ENCODE measurements around the gene STARD8. TPM values are rescaled to one million over a fixed set of nuclear protein-coding genes. Genes with fewer than 3 reads are reported as not detected.

Gene STARD8
- polyA plus RNA-seq, 1 donor from 2014 or later: 0.09 TPM

DNA sequence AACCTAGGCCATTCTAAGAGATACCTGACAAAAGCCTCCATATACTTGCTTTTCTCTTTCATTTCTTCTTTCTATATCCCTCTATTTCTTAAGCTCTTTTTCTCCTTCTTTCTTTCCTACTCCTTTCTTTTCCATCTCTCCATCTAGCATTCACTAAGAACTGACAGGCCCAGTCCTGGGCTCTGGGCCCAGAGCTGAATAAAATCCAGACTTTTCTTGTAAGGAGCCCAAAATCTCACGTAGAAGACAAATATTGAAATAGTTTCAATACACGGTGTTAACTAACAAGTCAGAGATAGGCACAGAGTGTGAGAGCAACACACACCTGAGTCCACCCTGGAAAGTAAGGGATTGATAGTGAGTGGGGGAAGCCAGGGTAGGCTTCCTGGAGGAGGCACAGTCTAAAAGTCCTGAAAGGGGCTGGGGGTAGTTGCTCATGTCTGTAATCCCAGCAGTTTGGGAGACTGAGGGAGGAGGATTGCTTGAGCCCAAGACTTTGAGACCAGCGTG lies 108.2 kb downstream of the STARD8 start:
- Histone ChIP-seq H3K9ac (ENCODE audit: low read length) (no peak overlapping the region), H4K20me1 (ENCODE audit: insufficient read depth) (no peaks in the 10 kb centered on the region), H3K79me2 (replicated peaks; ENCODE audit: insufficient read depth, low read length) (no peaks in the 10 kb centered on the region), H3F3A (ENCODE audit: insufficient read depth, low read length, poor library complexity, severe bottlenecking) (no peaks in the 10 kb centered on the region), H3K27ac (ENCODE audit: low read length) (no peak overlapping the region), H3K36me3 (ENCODE audit: insufficient read depth, low read length) (no peaks in the 10 kb centered on the region), H3K9me2 (ENCODE audit: insufficient read depth, low read length) (no peaks in the 10 kb centered on the region), H3K27me3 (ENCODE audit: insufficient read depth, low read depth, low read length) (no peaks in the 10 kb centered on the region), H2AFZ (ENCODE audit: low read depth, low read length) (no peak overlapping the region), H3K4me3 (ENCODE audit: low read length) (no peak overlapping the region), H3K9me3 (ENCODE audit: low read length) (no peaks in the 10 kb centered on the region), H3K4me2 (ENCODE audit: low read length) (no peak overlapping the region)
- TF ChIP-seq TAF1 (IDR thresholded peaks at IDR 0.05; ENCODE audit: low read depth) (no peak), POLR2AphosphoS5 (IDR thresholded peaks at IDR 0.05) (no peak), EZH2 (IDR thresholded peaks at IDR 0.05; ENCODE audit: borderline replicate concordance, insufficient read depth, low read length, poor library complexity, severe bottlenecking) (no peak), RAD21 (conservative IDR thresholded peaks at IDR 0.05) (no peak), SMC3 (conservative IDR thresholded peaks at IDR 0.05; ENCODE audit: poor library complexity) (no peak), EP300 (conservative IDR thresholded peaks at IDR 0.05; ENCODE audit: poor library complexity, severe bottlenecking) (no peak)
- TF ChIP-seq, protein P1, sequence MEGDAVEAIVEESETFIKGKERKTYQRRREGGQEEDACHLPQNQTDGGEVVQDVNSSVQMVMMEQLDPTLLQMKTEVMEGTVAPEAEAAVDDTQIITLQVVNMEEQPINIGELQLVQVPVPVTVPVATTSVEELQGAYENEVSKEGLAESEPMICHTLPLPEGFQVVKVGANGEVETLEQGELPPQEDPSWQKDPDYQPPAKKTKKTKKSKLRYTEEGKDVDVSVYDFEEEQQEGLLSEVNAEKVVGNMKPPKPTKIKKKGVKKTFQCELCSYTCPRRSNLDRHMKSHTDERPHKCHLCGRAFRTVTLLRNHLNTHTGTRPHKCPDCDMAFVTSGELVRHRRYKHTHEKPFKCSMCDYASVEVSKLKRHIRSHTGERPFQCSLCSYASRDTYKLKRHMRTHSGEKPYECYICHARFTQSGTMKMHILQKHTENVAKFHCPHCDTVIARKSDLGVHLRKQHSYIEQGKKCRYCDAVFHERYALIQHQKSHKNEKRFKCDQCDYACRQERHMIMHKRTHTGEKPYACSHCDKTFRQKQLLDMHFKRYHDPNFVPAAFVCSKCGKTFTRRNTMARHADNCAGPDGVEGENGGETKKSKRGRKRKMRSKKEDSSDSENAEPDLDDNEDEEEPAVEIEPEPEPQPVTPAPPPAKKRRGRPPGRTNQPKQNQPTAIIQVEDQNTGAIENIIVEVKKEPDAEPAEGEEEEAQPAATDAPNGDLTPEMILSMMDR (IDR thresholded peaks at IDR 0.05; ENCODE audit: poor library complexity, severe bottlenecking): no peak
- TF ChIP-seq, protein P2, sequence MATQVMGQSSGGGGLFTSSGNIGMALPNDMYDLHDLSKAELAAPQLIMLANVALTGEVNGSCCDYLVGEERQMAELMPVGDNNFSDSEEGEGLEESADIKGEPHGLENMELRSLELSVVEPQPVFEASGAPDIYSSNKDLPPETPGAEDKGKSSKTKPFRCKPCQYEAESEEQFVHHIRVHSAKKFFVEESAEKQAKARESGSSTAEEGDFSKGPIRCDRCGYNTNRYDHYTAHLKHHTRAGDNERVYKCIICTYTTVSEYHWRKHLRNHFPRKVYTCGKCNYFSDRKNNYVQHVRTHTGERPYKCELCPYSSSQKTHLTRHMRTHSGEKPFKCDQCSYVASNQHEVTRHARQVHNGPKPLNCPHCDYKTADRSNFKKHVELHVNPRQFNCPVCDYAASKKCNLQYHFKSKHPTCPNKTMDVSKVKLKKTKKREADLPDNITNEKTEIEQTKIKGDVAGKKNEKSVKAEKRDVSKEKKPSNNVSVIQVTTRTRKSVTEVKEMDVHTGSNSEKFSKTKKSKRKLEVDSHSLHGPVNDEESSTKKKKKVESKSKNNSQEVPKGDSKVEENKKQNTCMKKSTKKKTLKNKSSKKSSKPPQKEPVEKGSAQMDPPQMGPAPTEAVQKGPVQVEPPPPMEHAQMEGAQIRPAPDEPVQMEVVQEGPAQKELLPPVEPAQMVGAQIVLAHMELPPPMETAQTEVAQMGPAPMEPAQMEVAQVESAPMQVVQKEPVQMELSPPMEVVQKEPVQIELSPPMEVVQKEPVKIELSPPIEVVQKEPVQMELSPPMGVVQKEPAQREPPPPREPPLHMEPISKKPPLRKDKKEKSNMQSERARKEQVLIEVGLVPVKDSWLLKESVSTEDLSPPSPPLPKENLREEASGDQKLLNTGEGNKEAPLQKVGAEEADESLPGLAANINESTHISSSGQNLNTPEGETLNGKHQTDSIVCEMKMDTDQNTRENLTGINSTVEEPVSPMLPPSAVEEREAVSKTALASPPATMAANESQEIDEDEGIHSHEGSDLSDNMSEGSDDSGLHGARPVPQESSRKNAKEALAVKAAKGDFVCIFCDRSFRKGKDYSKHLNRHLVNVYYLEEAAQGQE (IDR thresholded peaks at IDR 0.05; ENCODE audit: borderline replicate concordance): no peak

DNA sequence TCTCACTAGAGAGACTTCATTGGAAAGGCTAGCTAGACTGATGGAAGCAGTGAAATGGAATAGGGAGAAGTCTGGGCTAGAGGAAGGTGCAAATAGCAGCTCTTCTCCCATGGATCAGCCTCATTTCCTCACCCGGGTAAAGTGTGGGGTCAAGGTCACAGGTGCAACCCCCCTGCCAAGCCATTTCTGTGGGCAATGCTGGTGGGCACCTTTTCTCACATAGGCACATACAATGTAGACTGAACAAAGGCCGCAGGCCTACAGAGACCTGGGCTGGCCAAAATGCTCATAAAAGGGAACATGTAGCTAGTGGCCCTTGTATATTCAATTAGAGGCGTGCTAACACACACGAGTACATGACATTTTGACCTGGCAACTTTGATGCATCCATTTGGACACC lies 109.9 kb downstream of the STARD8 start:
- H2AFZ ChIP-seq (ENCODE audit: low read depth, low read length): no peak overlapping the region
- TF ChIP-seq, protein P1 (IDR thresholded peaks at IDR 0.05; ENCODE audit: poor library complexity, severe bottlenecking): no peak
- no peak for TF ChIP-seq EZH2 (IDR thresholded peaks at IDR 0.05; ENCODE audit: borderline replicate concordance, insufficient read depth, low read length, poor library complexity, severe bottlenecking)
- no peak for TF ChIP-seq MXI1 (conservative IDR thresholded peaks at IDR 0.05; ENCODE audit: poor library complexity, severe bottlenecking)
- no peak for TF ChIP-seq TAF1 (IDR thresholded peaks at IDR 0.05; ENCODE audit: low read depth)
- no peak for TF ChIP-seq RAD21 (conservative IDR thresholded peaks at IDR 0.05)
- no peak for TF ChIP-seq POLR2AphosphoS5 (IDR thresholded peaks at IDR 0.05)
- TF ChIP-seq, protein P2 (IDR thresholded peaks at IDR 0.05; ENCODE audit: borderline replicate concordance): no peak
- no peak for TF ChIP-seq SMC3 (conservative IDR thresholded peaks at IDR 0.05; ENCODE audit: poor library complexity)
- TF ChIP-seq EP300 (conservative IDR thresholded peaks at IDR 0.05; ENCODE audit: poor library complexity, severe bottlenecking): no peak
- no peaks in the 10 kb centered on the region for H3K9me2 ChIP-seq (ENCODE audit: insufficient read depth, low read length)
- H3K36me3 ChIP-seq (ENCODE audit: insufficient read depth, low read length): no peaks in the 10 kb centered on the region
- no peaks in the 10 kb centered on the region for H4K20me1 ChIP-seq (ENCODE audit: insufficient read depth)
- no peak overlapping the region for H3K4me2 ChIP-seq (ENCODE audit: low read length)
- H3K9me3 ChIP-seq (ENCODE audit: low read length): no peaks in the 10 kb centered on the region
- H3F3A ChIP-seq (ENCODE audit: insufficient read depth, low read length, poor library complexity, severe bottlenecking): no peaks in the 10 kb centered on the region
- H3K4me3 ChIP-seq (ENCODE audit: low read length): no peak overlapping the region
- H3K9ac ChIP-seq (ENCODE audit: low read length): no peak overlapping the region
- no peaks in the 10 kb centered on the region for H3K79me2 ChIP-seq (replicated peaks; ENCODE audit: insufficient read depth, low read length)
- H3K27me3 ChIP-seq (ENCODE audit: insufficient read depth, low read depth, low read length): no peaks in the 10 kb centered on the region
- no peak overlapping the region for H3K27ac ChIP-seq (ENCODE audit: low read length)
